Right lobe of liver (tissue), 4 donors: ENCODE data around the gene SLC25A47.

Experiments used
- CTCF ChIP-seq, 4 donors: fragments of 200-600 bp in 3 of 4; fragments of 450-650 bp in 1 of 4; IDR thresholded peaks; one replicate each; pipeline versions ENCODE4 v1.5.1 to v1.8.0; 2016 to 2022; ENCODE audit warnings: antibody characterized with exemption in 4 of 4, mild to moderate bottlenecking in 2 of 4
- POLR2A ChIP-seq: fragments of 450-650 bp; IDR thresholded peaks from one replicate; pipeline ENCODE4 v1.6.1; 2017; ENCODE audit warnings: antibody characterized with exemption, mild to moderate bottlenecking
- donor health status: DM: no; HTN: no; CAD: no.
- donor health status: DM: no; HTN: no; CAD: no.
- donor health status: DM: no; HTN: yes; CAD: no.

DNA sequence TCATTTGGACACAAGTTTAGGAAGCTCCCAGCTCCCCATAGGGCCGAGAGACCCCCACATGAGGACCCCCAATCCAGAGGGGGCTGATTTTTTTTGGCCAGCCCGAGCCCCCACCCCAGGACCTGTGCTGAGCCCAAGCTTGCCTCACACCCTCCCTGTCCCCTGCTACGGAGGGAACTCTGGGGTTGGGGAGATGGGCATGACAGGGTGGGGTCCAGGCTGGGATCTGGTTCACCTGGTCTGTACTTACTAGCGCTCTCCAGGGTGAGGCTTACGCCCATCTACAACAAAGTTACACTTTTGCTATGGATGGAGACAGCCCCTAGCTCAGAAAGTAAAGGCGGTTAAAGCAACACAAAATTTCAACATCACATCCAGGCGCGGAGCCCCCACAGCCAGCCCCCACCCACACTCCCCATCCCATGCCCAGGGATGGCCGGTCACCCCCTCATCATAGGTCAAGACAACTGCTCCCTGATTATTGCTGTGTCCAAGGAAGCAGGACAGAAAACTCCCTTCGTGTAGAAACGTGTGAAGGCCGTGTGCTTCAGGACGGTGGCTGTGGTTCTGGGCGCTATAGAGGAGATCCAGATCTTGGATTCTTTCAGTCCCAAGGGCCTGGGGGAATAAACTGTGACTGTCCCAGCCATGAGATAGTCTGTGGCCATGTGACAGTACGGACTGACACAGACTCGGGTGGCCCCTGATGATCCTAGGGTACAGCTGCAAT lies 27.6 kb upstream of the SLC25A47 start:
- TF ChIP-seq CTCF (IDR thresholded peaks at IDR 0.05) (no peak), POLR2A (no peak)
